ENCODE measurements around the gene PITRM1. TPM values are rescaled to one million over a fixed set of nuclear protein-coding genes. Genes with fewer than 3 reads are reported as not detected.

Gene PITRM1
- total RNA-seq, 2 experiments from 2014 or later: 127 to 128 TPM

DNA sequence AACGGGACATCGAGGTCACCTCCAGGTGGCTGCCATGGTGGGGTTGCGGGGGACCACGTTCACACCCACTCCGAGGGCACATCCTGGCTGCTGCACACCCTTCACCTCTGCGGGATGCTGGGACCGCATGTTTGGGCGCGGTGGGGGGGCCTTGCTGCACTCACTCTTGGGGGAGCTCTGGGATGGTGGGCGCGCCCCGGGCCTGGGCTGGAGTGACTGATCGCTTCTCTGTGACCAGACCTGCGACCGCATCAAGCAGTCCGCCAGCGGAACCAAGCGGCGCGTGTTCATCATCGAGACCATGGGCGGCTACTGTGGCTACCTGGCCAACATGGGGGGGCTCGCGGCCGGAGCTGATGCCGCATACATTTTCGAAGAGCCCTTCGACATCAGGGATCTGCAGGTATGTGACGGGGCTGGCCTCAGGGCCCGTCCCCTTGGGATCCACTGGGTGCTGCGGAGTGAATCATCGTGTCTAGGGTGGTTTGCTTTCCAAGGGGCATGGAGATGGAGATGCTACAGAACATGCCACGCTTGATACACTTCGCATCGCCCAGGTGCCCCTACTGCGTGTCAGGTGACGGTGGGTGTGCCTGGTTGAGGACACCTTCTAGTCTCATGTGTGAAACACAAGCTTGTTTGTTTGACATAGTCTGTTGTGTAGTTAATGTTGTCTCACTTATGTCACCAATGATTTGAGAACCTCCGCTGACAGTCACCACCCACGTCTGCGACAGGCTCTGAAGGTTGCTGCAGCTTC, 42.8 kb downstream of the PITRM1 start:
- ChIA-PET POLR2A (no interaction called here), CTCF (no interaction called here)

DNA sequence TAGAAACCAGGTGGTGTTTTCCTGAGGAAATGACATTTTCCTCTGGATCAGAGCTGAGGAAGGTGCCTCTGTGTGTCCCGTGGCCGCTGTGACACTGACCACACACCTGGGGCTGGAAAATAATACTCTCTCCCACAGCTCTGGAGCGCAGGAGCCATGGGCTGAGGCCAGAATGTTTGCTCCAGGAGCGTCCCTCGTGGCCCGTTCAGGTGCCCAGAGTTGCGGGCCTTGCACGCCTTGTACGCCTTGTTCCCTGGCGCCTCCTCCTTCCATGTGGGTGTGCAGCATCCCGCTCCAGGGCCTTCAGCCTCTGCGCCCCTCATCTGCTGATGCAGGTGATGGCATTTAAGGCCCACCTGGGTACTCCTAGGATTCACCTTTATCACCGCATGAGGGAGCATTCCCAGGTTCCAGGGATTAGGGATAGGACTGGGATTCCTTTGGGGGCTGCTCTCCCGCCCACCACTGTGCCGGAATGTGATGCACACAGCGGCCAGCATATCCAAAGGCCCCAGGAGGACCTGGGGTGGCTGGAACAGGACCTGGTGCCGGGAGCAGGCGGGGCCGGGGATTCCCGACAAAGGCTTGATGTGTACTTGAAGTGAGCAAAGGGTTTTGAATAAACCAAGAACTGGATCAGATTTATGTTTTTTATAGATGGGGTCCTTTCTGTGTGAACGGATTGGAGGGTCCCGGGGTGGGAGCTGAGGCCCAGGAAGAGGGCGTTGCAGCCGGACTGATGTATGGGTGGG, 44.0 kb downstream of the PITRM1 start:
- ChIA-PET CTCF (no interaction called here), POLR2A (no interaction called here)

DNA sequence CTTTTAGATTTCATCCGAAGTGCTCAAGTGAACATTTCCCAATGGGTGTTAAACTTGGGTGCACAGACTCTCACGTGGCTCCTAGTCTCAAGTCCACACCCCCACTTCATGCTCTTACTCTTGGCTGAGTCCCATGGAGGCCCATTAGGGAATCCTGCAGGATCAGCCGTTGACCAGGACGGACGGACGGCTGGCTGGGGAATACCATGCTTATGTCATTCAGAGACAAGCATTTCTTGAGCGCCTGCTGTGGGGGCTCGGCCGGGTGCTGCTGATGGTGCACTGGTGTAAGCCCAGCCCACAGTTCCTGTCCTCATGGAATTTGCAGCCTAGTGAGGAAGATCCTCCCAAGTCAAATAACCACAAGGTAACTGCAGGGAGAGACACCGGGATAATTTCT, 44.7 kb downstream of the PITRM1 start:
- CTCF ChIA-PET: no interaction called here
- POLR2A ChIA-PET: no interaction called here

DNA sequence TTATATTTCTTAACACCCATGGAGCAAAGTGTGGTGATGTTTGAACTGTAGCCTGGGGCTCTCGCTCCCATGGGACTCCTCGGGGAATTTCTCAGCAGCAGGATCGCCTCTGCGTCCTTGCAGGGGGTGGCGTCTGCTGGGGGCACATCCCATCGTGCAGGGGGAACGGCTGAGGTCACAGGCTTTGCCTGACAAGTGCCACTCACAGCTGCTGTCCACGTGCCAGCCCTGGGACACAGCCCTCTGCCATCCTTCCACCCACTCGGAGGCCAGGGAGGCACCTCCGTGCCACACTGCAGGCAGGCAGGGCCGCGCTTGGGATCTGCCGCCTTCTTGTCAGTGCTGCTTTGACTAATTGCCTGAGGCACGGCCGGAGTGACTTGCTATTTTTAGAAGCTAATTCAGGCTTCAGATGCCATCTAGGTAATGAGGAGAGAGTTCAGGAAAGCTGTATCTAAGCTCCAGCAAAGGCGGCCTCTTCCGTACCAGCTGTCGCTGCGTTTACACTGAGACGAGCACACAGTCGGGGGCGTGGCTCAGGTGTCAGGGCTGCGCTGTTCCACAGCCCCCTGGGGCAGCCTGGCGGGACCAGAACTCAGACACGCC, 45.7 kb downstream of the PITRM1 start:
- POLR2A ChIA-PET: no interaction called here
- CTCF ChIA-PET: no interaction called here

DNA sequence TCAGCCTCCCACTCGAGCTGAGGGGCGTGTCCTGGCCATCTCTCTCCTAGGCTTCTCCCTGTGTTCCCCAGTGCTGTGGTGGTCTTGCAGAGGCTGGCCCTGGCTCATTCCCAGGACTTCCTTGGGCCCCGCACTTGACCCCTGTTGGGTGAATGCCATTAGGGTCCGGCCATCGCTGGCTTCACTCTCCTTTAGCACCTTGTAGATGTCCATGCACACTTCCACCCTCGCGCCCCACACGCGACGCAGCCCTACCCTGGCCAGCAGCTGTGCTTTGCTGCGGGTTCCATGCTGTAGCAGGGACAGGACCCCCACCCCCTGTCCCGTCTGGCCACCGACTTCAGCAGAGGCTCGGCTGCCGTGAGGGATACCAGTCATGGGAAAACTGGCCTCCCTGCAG, 46.3 kb downstream of the PITRM1 start:
- ChIA-PET CTCF (interaction anchor here (0.8 kb wide), 1 partner anchor 9 kb away, joined by 3 read pairs; no protein-coding TSS in a partner anchor), POLR2A (no interaction called here)

DNA sequence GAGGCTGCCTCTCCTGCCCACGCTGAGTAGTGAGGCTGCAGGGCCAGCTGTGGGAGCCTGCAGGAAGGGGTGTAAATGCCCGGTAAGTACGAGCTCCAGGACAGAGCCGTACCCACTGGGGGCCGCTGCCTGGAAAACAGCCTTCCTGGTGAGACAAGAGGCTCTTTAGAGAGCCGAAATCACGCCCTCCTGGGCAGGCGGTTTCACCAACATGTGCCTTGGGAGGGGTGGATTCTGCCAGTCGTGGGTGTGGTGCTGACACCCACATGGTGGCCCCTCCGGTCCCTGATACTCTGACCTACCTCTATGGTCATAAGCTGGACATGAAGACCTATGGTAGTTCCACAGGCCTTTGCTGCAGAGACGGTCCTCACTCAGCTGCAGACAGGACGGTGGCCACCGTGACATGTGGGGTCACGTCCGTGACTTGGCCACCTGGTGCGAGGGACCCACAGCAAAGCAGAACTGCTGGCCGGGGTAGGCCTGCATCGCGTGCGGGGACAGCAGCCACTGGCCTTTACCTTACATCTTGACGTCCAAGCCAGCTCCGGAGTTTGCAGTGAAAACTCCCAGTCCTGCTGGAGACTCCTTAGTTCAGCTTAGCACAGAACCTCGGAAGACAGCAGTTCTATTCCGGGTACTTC, 46.9 kb downstream of the PITRM1 start:
- CTCF ChIA-PET: interaction anchor here (0.8 kb wide), 1 partner anchor 9 kb away, joined by 3 read pairs; no protein-coding TSS in a partner anchor
- POLR2A ChIA-PET: no interaction called here

DNA sequence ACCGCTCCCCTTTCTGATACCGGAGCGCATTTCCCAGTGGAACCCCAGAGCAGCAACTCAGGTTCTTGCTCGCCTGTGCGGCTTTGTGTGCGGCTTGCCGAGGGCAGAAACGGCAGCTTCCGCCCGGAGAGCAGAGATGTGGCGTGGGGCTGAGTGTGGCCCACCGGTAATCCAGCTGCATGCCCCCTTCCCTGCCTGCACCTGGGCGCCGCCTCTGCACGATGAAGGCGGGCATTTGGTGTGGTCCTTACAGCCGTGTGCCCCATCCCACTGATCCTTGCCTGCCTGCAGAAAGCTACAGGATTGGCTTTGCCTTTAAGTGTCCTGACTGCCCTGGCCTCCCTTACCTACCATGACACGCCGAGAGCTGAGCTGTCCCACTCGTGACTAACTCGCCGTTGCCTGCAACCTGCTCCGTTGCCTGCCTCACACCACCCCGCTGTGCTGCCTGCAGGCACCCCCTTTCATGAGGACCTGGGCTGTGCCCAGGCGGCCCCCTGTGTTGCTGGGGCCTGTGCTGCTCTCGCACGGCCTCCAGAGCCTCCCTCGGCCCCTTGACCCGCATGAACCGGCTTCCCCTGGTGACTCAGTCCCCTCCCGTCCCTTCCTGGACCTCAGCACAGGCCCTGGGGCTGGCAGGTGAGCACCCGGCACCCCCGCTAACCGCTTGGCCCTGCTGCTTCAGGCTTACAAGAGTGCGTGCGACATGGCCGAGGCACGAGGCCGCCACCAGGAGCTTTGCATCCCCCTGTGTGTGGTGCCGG, 48.0 kb downstream of the PITRM1 start:
- ChIA-PET CTCF (no interaction called here), POLR2A (no interaction called here)

DNA sequence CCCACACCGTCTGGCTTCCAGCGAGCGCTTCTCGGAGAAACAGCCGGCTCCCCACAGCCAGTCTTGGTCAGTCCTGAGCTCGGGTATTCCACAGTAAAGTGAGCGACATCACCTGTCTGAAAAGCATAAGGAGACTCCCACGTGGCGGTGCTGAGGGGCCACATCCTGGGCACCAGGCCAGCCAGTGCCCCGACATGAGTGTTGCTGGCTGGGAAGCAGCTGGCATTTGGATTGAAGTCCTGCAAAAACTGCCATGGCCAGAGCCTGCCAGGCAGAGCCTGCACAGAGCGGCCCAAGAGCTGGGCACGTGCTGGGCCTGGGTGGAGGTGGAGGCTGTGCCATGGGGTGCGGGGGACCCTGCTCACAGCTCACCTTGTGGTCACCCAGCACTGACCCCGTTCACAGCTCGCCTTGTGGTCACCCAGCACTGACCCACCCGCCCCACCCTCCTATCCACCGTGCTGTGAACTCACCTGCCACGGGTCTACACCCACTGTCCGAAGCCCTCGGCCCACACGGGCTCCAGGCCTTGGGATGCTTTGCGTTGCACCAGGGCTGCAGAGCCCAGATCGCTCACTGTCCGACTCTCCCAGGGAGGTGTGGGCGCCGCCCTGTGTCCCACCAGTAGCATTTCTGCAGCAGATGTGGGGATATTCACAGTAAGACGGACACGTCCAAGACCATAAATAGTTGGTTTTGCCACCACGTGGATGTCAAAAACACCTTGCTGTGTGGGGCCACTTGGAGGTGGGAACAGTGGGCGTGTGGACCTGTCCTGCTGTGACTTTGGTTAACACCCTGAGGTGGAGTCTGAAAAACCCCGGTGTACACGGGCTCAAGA, 48.8 kb downstream of the PITRM1 start:
- POLR2A ChIA-PET: no interaction called here
- CTCF ChIA-PET: no interaction called here

DNA sequence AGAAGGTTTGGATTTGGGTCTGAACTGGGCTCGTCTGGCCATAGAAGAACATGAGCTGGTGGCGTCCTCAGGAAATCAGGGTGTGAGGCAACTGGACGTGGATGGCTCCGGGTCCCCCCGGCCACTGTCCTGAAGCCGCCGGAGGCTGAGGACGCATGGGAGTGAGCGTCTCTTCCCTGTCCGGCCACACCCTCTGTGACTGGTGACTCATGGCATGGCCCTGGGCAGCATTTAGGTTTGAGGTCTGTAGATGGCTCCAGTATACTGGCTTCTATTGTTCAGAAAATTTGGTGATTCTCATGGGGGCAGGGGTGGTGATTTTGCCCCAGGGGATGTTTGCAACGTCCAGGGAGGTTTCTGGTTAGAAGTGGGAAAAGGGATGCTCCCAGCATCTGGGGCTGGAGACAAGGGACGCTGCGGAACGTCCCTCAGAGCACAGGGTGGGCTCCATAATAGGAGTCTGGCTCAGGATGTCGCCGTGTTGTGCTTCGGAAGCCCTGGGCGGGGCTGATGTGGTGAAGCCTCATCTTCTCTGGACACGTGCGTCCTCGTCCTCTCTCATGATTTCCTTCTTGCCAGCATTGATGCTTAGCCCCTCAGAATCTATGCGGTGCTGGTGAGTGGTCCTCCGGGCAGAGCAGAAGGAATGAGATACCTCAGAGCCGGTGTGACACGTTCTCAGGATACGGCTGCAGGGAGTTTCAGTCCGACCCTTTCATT, 49.9 kb downstream of the PITRM1 start:
- POLR2A ChIA-PET: no interaction called here
- CTCF ChIA-PET: no interaction called here

DNA sequence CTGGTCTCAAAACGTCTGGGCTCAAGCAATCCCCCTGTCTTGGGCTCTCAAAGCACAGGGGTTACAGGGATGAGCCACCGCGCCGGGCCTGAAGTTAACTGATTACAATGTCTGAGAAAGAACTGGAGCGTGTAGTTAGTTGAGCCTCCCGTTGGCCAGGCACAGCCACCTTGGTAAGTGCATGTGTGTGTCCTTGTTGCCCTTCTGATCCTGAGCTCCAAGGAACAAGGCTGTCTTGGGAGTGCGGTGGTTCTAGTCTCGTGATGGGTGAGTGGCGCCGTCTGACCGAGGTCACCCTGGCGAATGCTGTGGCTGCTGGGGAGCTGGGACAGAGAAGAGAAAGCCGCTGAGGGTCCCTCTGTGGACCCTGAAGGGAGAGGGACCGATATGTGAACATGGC, 50.5 kb downstream of the PITRM1 start:
- POLR2A ChIA-PET: no interaction called here
- CTCF ChIA-PET: no interaction called here

DNA sequence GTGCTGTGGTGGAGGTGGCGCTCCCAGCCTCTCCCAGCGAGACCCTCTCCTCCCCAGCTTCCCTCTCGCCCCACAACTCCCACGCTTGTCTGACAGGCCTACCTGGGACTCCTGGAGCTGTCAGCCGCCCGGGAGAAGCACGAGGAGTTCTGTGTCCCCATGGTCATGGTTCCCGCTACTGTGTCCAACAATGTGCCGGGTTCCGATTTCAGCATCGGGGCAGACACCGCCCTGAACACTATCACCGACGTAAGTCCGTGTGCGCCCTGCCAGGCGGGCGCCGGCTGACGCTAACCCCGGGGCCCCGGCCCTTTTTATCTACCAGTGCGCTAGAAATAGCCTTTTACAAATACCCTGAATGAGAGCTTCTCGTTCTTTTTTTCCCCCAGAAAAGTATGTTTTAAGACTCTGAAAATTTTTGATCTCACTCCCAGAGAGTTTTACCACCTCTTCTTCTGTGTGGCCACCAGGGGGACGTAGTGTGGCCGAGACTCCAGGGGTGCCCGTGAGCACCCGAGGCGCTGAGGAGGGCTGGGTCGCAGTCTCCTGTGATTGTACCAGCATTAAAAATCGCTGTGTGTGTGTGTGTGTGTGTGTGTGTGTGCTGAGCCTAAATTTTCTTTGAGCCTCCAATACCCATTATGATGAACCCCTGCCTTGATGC, 52.7 kb downstream of the PITRM1 start:
- CTCF ChIA-PET: no interaction called here

DNA sequence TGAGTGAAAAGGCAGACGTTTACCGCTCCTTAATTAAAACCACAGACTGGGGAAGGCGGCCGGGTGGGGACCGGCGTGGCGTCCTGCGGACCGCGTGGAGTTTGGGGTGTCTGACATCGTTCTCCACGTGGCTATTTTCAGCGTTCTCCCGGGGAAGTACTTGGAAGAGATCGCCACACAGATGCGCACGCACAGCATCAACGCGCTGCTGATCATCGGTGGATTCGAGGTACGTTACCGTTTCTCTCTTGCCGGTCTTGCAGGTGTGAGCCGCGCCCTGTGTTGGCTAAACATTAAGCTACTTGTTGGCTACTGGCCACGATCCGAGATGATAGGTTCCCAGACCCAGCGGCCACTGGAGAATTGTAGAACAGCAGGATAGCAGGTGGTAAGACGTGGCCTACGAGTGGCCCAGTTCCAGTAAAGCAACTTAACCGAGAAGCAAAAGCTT, 53.9 kb downstream of the PITRM1 start:
- POLR2A ChIA-PET: no interaction called here
- CTCF ChIA-PET: no interaction called here

More for the DNA sequence above, 52.7 kb downstream of the PITRM1 start:
- POLR2A ChIA-PET: no interaction called here

DNA sequence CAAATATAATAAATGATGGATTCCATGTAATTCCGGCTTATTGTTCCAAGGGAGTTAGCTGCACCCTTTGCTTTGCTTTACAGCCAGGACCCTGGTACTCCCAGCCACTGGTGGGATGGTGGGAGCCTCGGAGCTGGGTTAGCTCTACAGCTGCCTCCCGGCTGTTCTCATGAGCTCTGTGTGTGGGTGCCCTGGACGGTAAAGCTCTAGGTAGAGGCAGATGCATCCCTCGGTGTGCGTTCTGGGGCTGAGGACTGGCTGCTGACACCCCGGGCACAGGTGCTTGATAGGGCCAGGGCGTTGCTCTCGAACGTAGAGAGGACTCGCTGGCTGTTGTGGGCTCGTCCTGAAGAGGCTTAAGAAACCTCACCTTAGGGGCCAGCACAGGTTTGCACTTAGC, 55.1 kb downstream of the PITRM1 start:
- CTCF ChIA-PET: interaction anchor here (1.0 kb wide), 1 partner anchor 8 kb away, joined by 3 read pairs; no protein-coding TSS in a partner anchor
- POLR2A ChIA-PET: no interaction called here

DNA sequence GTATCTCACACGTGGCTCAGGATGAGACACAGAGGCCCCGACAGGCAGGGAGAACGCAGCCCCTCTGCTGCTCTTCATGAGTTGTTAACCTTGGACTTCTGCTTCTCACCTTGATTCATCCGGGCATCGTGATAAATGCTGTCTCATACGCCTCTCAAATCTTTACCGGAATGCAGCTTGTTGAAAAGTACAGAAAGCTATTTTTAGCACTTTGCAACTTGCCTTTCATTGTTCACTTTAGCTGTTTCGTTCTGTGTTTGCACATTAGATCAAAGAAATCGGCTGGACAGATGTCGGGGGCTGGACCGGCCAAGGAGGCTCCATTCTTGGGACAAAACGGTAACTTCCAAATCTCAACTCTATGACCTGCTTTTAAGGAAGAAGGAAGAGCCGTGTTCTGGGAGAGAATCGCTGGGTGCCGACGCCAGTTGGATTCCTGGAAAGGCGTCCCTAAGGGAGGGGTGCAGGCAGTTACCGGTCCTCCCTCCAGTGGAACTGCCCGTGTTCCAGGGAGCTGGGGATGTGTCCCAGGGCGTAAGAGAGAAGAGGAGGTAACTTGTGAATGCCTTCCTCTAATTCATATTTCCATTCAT, 56.0 kb downstream of the PITRM1 start:
- CTCF ChIA-PET: interaction anchor here (1.0 kb wide), 1 partner anchor 9 kb away, joined by 3 read pairs; no protein-coding TSS in a partner anchor
- POLR2A ChIA-PET: no interaction called here

DNA sequence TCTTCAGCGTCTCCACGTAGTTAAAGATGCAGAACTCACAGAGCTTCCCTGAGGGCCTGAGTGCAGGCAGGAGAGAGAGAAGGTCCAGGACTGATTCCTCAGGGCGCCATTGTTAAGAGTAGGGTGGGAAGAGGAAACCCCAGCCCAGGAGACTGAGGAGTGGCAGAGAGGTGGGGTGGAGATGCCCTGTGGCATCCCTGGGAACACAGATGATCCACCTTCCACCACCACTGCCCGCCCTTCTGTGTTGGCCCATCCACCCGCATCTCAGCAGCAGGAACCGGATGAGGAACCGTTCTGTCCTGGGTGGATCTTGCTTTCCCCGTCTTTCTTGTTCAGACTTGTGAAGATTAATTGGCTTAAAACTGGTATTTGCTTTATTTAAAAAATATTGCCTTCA, 56.9 kb downstream of the PITRM1 start:
- POLR2A ChIA-PET: no interaction called here
- CTCF ChIA-PET: no interaction called here

DNA sequence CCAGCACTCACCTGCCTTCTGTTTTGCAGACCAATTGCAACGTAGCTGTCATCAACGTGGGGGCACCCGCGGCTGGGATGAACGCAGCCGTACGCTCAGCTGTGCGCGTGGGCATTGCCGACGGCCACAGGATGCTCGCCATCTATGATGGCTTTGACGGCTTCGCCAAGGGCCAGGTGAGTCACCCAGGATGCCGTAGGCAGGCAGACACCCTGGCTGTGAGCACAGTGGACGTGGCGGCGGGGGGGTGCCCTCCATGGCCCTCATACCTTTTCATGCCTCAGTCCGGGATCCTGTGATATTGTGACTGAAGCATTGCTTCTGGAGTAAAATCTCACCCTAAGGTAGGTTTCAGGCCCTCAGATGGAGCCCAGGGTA, 59.2 kb downstream of the PITRM1 start:
- ChIA-PET POLR2A (no interaction called here), CTCF (no interaction called here)

DNA sequence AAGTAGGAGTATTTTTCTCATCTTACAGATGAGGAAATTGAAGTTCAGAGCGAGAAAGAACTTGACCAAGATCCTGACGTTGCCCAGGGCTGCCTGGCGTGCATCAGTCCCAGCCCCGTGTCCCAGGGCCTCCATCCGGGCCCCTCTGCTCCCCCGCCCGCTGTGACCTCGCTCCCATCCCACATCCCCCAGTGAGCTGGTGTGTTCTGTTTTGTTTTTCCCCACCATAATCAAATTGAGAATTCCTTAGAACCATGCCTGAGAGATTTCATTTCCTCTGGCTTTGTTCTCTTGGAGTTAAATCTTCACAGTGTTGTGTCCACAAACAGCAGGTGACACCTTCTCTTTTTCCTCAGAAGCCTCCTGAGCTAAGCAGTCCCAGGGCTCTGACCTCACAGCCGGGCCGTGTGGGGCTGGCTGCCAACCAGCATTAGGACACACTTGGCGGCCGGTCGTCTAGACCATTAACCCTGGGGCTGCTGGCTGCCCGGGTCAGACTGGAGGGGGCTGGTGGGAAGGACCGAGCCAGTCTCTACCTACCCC, 60.9 kb downstream of the PITRM1 start:
- CTCF ChIA-PET: no interaction called here
- POLR2A ChIA-PET: no interaction called here
